ENCODE results near the gene DPYSL4. TPM values are rescaled to one million over a fixed set of nuclear protein-coding genes. Genes with fewer than 3 reads are reported as not detected.

The DPYSL4 gene
- total RNA-seq, 1 experiment from 2014 or later, result 9.9 TPM

GRCh38 chr10:132249824-132250375, 63.2 kb downstream of the DPYSL4 start:
- H3K36me3 ChIP-seq (ENCODE audit: control insufficient read depth, insufficient read depth, low read length), result no peaks in the 10 kb centered on the region
- H3K9me3 ChIP-seq (ENCODE audit: control insufficient read depth, insufficient read depth, low read depth, low read length), result no peaks in the 10 kb centered on the region
- no peak overlapping the region for H3K27ac ChIP-seq (ENCODE audit: low read length)
- H3K27me3 ChIP-seq (ENCODE audit: control insufficient read depth, insufficient read depth, low read length), result no peaks in the 10 kb centered on the region
- no peak overlapping the region for H3K4me3 ChIP-seq (ENCODE audit: low read depth in 2 of 2, low read length in 2 of 2)
- no peak for ATAC-seq
- BruUV-seq (replicated peaks), result no TSS peak
- TF ChIP-seq POLR2AphosphoS5 (IDR thresholded peaks at IDR 0.05; ENCODE audit: low read depth, low read length) (no peak), CTCF (IDR thresholded peaks at IDR 0.05) (no peak), REST (IDR thresholded peaks at IDR 0.05; ENCODE audit: insufficient read depth in 1 of 2, low read depth in 2 of 2, low read length in 1 of 2) (no peak), SIN3A (IDR thresholded peaks at IDR 0.05; ENCODE audit: borderline replicate concordance, insufficient read depth, low read depth, low read length) (no peak)
- ChIA-PET POLR2A (no interaction called here), CTCF (no interaction called here)
- in situ Hi-C loops (cut with HindIII; ENCODE audit: low pct_unique_long_range_greater_than_20kb, low sequenced_read_pairs) (no loop called here), intact Hi-C loops (cut with micrococcal nuclease; ENCODE audit: unreplicated experiment) (no loop called here)
- no peak for DNase-seq (ENCODE audit: low read depth, low spot score)
- peaks cover 5% of the 10 kb centered on the region; the same call in 1 of the 2 replicates for H3K4me1 ChIP-seq (ENCODE audit: control insufficient read depth, insufficient read depth, low read length)

GRCh38 chr10:132250481-132251475, 64.0 kb downstream of the DPYSL4 start:
- DNase-seq (ENCODE audit: low read depth, low spot score) (no peak), ATAC-seq (no peak)
- no peak overlapping the region for H3K27ac ChIP-seq (ENCODE audit: low read length)
- ChIA-PET CTCF (no interaction called here), POLR2A (no interaction called here)
- TF ChIP-seq REST (IDR thresholded peaks at IDR 0.05; ENCODE audit: insufficient read depth in 1 of 2, low read depth in 2 of 2, low read length in 1 of 2) (no peak), SIN3A (IDR thresholded peaks at IDR 0.05; ENCODE audit: borderline replicate concordance, insufficient read depth, low read depth, low read length) (no peak), TCF7L2 (IDR thresholded peaks at IDR 0.05; ENCODE audit: low read depth, low read length) (no peak), CTCF (IDR thresholded peaks at IDR 0.05) (no peak), POLR2AphosphoS5 (IDR thresholded peaks at IDR 0.05; ENCODE audit: low read depth, low read length) (no peak)
- H3K4me1 ChIP-seq (ENCODE audit: control insufficient read depth, insufficient read depth, low read length), result peaks cover 5% of the 10 kb centered on the region; the same call in 1 of the 2 replicates
- H3K9me3 ChIP-seq (ENCODE audit: control insufficient read depth, insufficient read depth, low read depth, low read length), result no peaks in the 10 kb centered on the region
- H3K27me3 ChIP-seq (ENCODE audit: control insufficient read depth, insufficient read depth, low read length), result no peaks in the 10 kb centered on the region
- no TSS peak for BruUV-seq (replicated peaks)
- in situ Hi-C loops (cut with HindIII; ENCODE audit: low pct_unique_long_range_greater_than_20kb, low sequenced_read_pairs), result no loop called here
- intact Hi-C loops (cut with micrococcal nuclease; ENCODE audit: unreplicated experiment), result no loop called here
- no peaks in the 10 kb centered on the region for H3K36me3 ChIP-seq (ENCODE audit: control insufficient read depth, insufficient read depth, low read length)
- no peak overlapping the region for H3K4me3 ChIP-seq (ENCODE audit: low read depth in 2 of 2, low read length in 2 of 2)

Measured in Panc1 (cell line).